GM18867 (cell line): Measurements from ENCODE around the gene GAD1.

ENCODE experiments used
- ATAC-seq: cut with Tn5 transposase; IDR thresholded peaks from one replicate; pipeline ENCODE4 v1.9.1; 2021; ENCODE audit warnings: mild to moderate bottlenecking, moderate library complexity; ENCODE audit not compliant: unreplicated experiment

The GAD1 gene

GRCh38 chr2:170887496-170887895, 70.8 kb downstream of the GAD1 start:
- no peak for ATAC-seq

GRCh38 chr2:170887896-170888295, 71.2 kb downstream of the GAD1 start:
- ATAC-seq, result no peak

GRCh38 chr2:170891893-170892292, 75.2 kb downstream of the GAD1 start:
- no peak for ATAC-seq

- ATAC-seq, result no peak
Observed at GRCh38 chr2:170892391-170892951, 75.8 kb downstream of the GAD1 start.

GRCh38 chr2:170895023-170895757, 78.5 kb downstream of the GAD1 start:
- ATAC-seq, result no peak

- ATAC-seq, result no peak
Observed at GRCh38 chr2:170896622-170897021, 79.9 kb downstream of the GAD1 start.

GRCh38 chr2:170897108-170897507, 80.4 kb downstream of the GAD1 start:
- ATAC-seq, result no peak

GRCh38 chr2:170905864-170906263, 89.2 kb downstream of the GAD1 start:
- no peak for ATAC-seq
